HEK293 (cell line): ENCODE data around the gene DLG2.
"Not testable (repeated sequence)": the region's sequence is repeated elsewhere in the genome, so short reads cannot be mapped to it uniquely, and the experiment has no call there.

Experiments
- CTCF ChIA-PET: fragments of 350-600 bp; formaldehyde crosslinking; extraction: SDS; loops from one replicate; lab custom pipeline; 2021; ENCODE audit warnings: antibody characterized with exemption; lab: Yijun Ruan, JAX
- POLR2A ChIA-PET: fragments of 300-600 bp; formaldehyde crosslinking; extraction: SDS; loops from one replicate; lab custom pipeline; 2020; ENCODE audit warnings: antibody characterized with exemption, inconsistent platforms; lab: Yijun Ruan, JAX
- H3K27ac ChIP-seq: fragments of 200-500 bp; sonication (Bioruptor generic); 2 replicates; pipeline ENCODE4 v1.5.1; 2014; ENCODE audit warnings: low read depth, low read length, control low read depth, inconsistent platforms; ENCODE audit errors: extremely low read depth
- H3K36me3 ChIP-seq, 2 experiments: fragments of 200-500 bp in 1 of 2; sonication (Bioruptor generic) in 1 of 2; 1 replicate in 1 of 2; 2 replicates in 1 of 2; pipeline ENCODE4 v1.5.1; 2014 to 2017; ENCODE audit warnings: inconsistent platforms in 2 of 2, low read length in 2 of 2; ENCODE audit not compliant: control insufficient read depth in 2 of 2, insufficient read depth in 1 of 2
- H3K4me1 ChIP-seq: fragments of 200-500 bp; sonication (Bioruptor generic); 2 replicates; pipeline ENCODE4 v1.5.1; 2014; ENCODE audit warnings: mild to moderate bottlenecking, low read length, inconsistent platforms; ENCODE audit not compliant: control insufficient read depth, insufficient read depth
- H3K4me3 ChIP-seq: 2 replicates; pipeline ENCODE4 v1.5.1; 2011; ENCODE audit warnings: low read depth, mild to moderate bottlenecking, control low read depth, low read length, moderate library complexity
- H3K9me3 ChIP-seq: fragments of 200-500 bp; sonication (Bioruptor generic); 2 replicates; pipeline ENCODE4 v1.5.1; 2014; ENCODE audit warnings: low read depth, low read length, inconsistent platforms; ENCODE audit not compliant: control insufficient read depth, insufficient read depth
- KLF1 ChIP-seq: fragments of 450-650 bp; formaldehyde crosslinking; IDR thresholded peaks from 2 replicates; pipeline ENCODE4 v1.5.1; 2016; ENCODE audit warnings: missing biosample characterization, missing genetic modification characterization
- KLF17 ChIP-seq: fragments of 450-650 bp; formaldehyde crosslinking; IDR thresholded peaks from 2 replicates; pipeline ENCODE4 v1.5.1; 2016; ENCODE audit warnings: missing biosample characterization, missing genetic modification characterization
- MYNN ChIP-seq: fragments of 450-650 bp; formaldehyde crosslinking; IDR thresholded peaks from 2 replicates; pipeline ENCODE4 v1.5.1; 2016; ENCODE audit warnings: missing biosample characterization, missing genetic modification characterization, borderline replicate concordance
- OVOL3 ChIP-seq: fragments of 450-650 bp; formaldehyde crosslinking; IDR thresholded peaks from 2 replicates; pipeline ENCODE4 v1.5.1; 2016; ENCODE audit warnings: missing biosample characterization, missing genetic modification characterization
- WT1 ChIP-seq: fragments of 450-650 bp; formaldehyde crosslinking; IDR thresholded peaks from 2 replicates; pipeline ENCODE4 v1.5.1; 2016; ENCODE audit warnings: missing biosample characterization, missing genetic modification characterization
- ZBTB8A ChIP-seq: fragments of 450-650 bp; formaldehyde crosslinking; IDR thresholded peaks from 2 replicates; pipeline ENCODE4 v1.5.1; 2016; ENCODE audit warnings: missing biosample characterization, missing genetic modification characterization
- ZNF221 ChIP-seq: fragments of 450-650 bp; formaldehyde crosslinking; IDR thresholded peaks from 2 replicates; pipeline ENCODE4 v1.5.1; 2017; ENCODE audit warnings: missing biosample characterization, missing genetic modification characterization, borderline replicate concordance
- ZNF26 ChIP-seq: fragments of 450-650 bp; formaldehyde crosslinking; IDR thresholded peaks from 2 replicates; pipeline ENCODE4 v1.5.1; 2016; ENCODE audit warnings: missing biosample characterization, missing genetic modification characterization
- ZNF341 ChIP-seq: fragments of 450-650 bp; formaldehyde crosslinking; IDR thresholded peaks from 2 replicates; pipeline ENCODE4; 2016; ENCODE audit warnings: low read depth, missing biosample characterization, missing genetic modification characterization
- ZNF391 ChIP-seq: fragments of 450-650 bp; formaldehyde crosslinking; IDR thresholded peaks from 2 replicates; pipeline ENCODE4 v1.5.1; 2016; ENCODE audit warnings: low read depth, missing biosample characterization, missing genetic modification characterization, borderline replicate concordance
- ZNF394 ChIP-seq: fragments of 450-650 bp; formaldehyde crosslinking; IDR thresholded peaks from 2 replicates; pipeline ENCODE4 v1.5.1; 2016; ENCODE audit warnings: missing biosample characterization, missing genetic modification characterization, mild to moderate bottlenecking, moderate library complexity, borderline replicate concordance
- ZNF398 ChIP-seq: fragments of 450-650 bp; formaldehyde crosslinking; IDR thresholded peaks from 2 replicates; pipeline ENCODE4 v1.5.1; 2017; ENCODE audit warnings: missing biosample characterization, missing genetic modification characterization
- ZNF549 ChIP-seq: fragments of 450-650 bp; IDR thresholded peaks from 2 replicates; pipeline ENCODE4 v1.5.1; 2018; ENCODE audit warnings: missing biosample characterization, missing genetic modification characterization, mild to moderate bottlenecking, inconsistent platforms, moderate library complexity
- ZNF639 ChIP-seq: fragments of 450-650 bp; formaldehyde crosslinking; IDR thresholded peaks from 2 replicates; pipeline ENCODE4 v1.5.1; 2016; ENCODE audit warnings: missing biosample characterization, missing genetic modification characterization
- ZNF664 ChIP-seq: fragments of 450-650 bp; formaldehyde crosslinking; IDR thresholded peaks from 2 replicates; pipeline ENCODE4 v1.5.1; 2016; ENCODE audit warnings: missing biosample characterization, missing genetic modification characterization
- ZNF707 ChIP-seq: fragments of 450-650 bp; formaldehyde crosslinking; IDR thresholded peaks from 2 replicates; pipeline ENCODE4 v1.5.1; 2016; ENCODE audit warnings: missing biosample characterization, missing genetic modification characterization
- ZNF777 ChIP-seq: fragments of 450-650 bp; formaldehyde crosslinking; IDR thresholded peaks from 2 replicates; pipeline ENCODE4 v1.5.1; 2017; ENCODE audit warnings: missing biosample characterization, missing genetic modification characterization, borderline replicate concordance
- ZNF791 ChIP-seq: fragments of 450-650 bp; formaldehyde crosslinking; IDR thresholded peaks from 2 replicates; pipeline ENCODE4 v1.5.1; 2016; ENCODE audit warnings: missing biosample characterization, missing genetic modification characterization
- TF ChIP-seq, protein P1 (sequence below): fragments of 450-650 bp; formaldehyde crosslinking; IDR thresholded peaks from 2 replicates; pipeline ENCODE4 v1.5.0; 2017; ENCODE audit warnings: missing biosample characterization, missing genetic modification characterization, borderline replicate concordance
- TF ChIP-seq, protein P2 (sequence below): fragments of 450-650 bp; formaldehyde crosslinking; conservative IDR thresholded peaks from 2 replicates; pipeline ENCODE4 v1.5.1; 2016; ENCODE audit warnings: low read depth, missing biosample characterization, missing genetic modification characterization

The DLG2 gene

GRCh38 chr11:84788220-84788619 is 838.9 kb downstream of the DLG2 start:
- Histone ChIP-seq H3K4me1 (no peaks in the 10 kb centered on the region), H3K36me3 (no peaks in the 10 kb centered on the region), H3K9me3 (no peaks in the 10 kb centered on the region), H3K27ac (no peak overlapping the region), H3K4me3 (no peak overlapping the region)
- ChIA-PET CTCF (no interaction called here), POLR2A (no interaction called here)
- TF ChIP-seq ZNF398 (tag by site-specific recombination) (no peak), ZNF639 (tag by site-specific recombination) (no peak), MYNN (tag by site-specific recombination) (no peak), WT1 (no peak), ZNF791 (tag by site-specific recombination) (no peak), ZNF549 (tag by site-specific recombination) (no peak), ZNF707 (tag by site-specific recombination) (no peak), ZNF341 (tag by site-specific recombination) (no peak), KLF17 (tag by site-specific recombination) (no peak), ZNF26 (no peak), ZNF391 (tag by site-specific recombination) (no peak), OVOL3 (tag by site-specific recombination) (no peak), ZNF777 (tag by site-specific recombination) (no peak), ZNF221 (tag by site-specific recombination) (no peak), KLF1 (tag by site-specific recombination) (no peak), ZNF664 (tag by site-specific recombination) (no peak)
- TF ChIP-seq, protein P1, sequence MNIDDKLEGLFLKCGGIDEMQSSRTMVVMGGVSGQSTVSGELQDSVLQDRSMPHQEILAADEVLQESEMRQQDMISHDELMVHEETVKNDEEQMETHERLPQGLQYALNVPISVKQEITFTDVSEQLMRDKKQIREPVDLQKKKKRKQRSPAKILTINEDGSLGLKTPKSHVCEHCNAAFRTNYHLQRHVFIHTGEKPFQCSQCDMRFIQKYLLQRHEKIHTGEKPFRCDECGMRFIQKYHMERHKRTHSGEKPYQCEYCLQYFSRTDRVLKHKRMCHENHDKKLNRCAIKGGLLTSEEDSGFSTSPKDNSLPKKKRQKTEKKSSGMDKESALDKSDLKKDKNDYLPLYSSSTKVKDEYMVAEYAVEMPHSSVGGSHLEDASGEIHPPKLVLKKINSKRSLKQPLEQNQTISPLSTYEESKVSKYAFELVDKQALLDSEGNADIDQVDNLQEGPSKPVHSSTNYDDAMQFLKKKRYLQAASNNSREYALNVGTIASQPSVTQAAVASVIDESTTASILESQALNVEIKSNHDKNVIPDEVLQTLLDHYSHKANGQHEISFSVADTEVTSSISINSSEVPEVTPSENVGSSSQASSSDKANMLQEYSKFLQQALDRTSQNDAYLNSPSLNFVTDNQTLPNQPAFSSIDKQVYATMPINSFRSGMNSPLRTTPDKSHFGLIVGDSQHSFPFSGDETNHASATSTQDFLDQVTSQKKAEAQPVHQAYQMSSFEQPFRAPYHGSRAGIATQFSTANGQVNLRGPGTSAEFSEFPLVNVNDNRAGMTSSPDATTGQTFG (tag by site-specific recombination) = no peak

- H3K27ac ChIP-seq, H3K4me1 ChIP-seq, POLR2A ChIA-PET, H3K9me3 ChIP-seq, H3K4me3 ChIP-seq, H3K36me3 ChIP-seq: not testable (repeated sequence)
- CTCF ChIA-PET = interaction anchor here (0.7 kb wide), 1 partner anchor 59 kb away, joined by 4 read pairs; no protein-coding TSS in a partner anchor
- TF ChIP-seq ZNF394 (tag by site-specific recombination) = peak; percentile 73; the same call in 1 of the 2 replicates
- TF ChIP-seq, protein P2, sequence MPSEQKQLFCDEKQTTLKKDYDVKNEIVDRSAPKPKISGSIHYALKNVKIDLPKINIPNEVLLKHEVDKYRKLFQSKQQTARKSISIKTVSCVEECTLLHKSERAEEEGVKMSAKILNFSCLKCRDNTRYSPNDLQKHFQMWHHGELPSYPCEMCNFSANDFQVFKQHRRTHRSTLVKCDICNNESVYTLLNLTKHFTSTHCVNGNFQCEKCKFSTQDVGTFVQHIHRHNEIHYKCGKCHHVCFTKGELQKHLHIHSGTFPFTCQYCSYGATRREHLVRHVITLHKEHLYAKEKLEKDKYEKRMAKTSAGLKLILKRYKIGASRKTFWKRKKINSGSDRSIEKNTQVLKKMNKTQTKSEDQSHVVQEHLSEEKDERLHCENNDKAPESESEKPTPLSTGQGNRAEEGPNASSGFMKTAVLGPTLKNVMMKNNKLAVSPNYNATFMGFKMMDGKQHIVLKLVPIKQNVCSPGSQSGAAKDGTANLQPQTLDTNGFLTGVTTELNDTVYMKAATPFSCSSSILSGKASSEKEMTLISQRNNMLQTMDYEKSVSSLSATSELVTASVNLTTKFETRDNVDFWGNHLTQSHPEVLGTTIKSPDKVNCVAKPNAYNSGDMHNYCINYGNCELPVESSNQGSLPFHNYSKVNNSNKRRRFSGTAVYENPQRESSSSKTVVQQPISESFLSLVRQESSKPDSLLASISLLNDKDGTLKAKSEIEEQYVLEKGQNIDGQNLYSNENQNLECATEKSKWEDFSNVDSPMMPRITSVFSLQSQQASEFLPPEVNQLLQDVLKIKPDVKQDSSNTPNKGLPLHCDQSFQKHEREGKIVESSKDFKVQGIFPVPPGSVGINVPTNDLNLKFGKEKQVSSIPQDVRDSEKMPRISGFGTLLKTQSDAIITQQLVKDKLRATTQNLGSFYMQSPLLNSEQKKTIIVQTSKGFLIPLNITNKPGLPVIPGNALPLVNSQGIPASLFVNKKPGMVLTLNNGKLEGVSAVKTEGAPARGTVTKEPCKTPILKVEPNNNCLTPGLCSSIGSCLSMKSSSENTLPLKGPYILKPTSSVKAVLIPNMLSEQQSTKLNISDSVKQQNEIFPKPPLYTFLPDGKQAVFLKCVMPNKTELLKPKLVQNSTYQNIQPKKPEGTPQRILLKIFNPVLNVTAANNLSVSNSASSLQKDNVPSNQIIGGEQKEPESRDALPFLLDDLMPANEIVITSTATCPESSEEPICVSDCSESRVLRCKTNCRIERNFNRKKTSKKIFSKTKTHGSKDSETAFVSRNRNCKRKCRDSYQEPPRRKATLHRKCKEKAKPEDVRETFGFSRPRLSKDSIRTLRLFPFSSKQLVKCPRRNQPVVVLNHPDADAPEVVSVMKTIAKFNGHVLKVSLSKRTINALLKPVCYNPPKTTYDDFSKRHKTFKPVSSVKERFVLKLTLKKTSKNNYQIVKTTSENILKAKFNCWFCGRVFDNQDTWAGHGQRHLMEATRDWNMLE = peak; percentile 69
- TF ChIP-seq ZBTB8A (tag by site-specific recombination) = peak; percentile 43; the same call in 1 of the 2 replicates
Observed at GRCh38 chr11:84784158-84784557, 843.0 kb downstream of the DLG2 start.
